ENCODE results near the gene ANXA6. TPM values are rescaled to one million over a fixed set of nuclear protein-coding genes. Genes with fewer than 3 reads are reported as not detected.

Gene ANXA6
- total RNA-seq, 4 donors from 2014 or later: 21.7 to 64.4 (median 49.5) TPM

DNA sequence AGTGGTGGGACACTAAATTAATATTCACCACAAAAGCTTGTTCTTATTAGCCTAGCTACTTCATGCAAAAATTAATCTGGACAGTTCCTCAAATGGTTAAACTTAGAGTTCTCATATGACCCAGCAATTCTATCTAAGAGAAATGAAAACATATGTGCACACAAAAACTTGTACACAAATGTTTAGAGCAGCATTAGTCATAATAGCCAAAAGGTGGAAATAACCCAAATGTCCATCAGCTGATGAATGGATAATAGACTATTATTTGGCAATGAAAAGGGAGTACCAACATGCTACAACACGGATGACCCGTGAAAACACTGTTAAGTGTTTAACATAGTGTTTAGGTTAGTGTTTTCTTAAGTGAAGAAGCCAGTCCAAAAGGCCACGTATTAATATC is 43.9 kb downstream of the ANXA6 start:
- no peak for DNase-seq (ENCODE audit: low spot score in 2 of 2)
- TF ChIP-seq POLR2AphosphoS5 (IDR thresholded peaks at IDR 0.05) (no peak), EP300 (IDR thresholded peaks at IDR 0.05) (no peak), POLR2A (IDR thresholded peaks at IDR 0.05) (no peak), CTCF (IDR thresholded peaks at IDR 0.05) (no peak)
- 57% methylated on average over 3 of the region's 3 CpGs for WGBS
- peaks cover 5% of the 10 kb centered on the region for H3K4me1 ChIP-seq
- H3K27ac ChIP-seq: no peak overlapping the region
- no peaks in the 10 kb centered on the region for H3K9me3 ChIP-seq
- no peak overlapping the region for H3K4me3 ChIP-seq
- H3K36me3 ChIP-seq: peaks cover 42% of the 10 kb centered on the region
- no peaks in the 10 kb centered on the region for H3K27me3 ChIP-seq

DNA sequence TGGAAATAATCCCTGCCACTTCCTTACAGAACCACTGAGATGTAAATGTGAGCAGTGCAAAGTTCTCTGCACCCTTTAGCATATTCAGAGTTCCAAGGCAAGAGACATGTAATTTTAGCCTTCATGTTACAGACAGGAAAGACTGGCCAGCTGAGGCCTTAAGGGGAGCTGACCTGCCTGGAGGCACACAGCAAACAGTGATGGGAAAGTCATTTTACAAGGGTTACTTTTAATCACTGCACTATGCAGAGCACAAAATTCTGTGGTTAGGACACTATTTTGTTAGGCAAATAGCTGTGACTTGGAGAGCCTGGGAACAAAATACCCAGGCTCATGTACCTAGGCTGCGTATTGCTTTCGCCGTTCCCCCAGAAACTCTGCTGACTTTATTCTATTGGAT is 46.6 kb downstream of the ANXA6 start:
- peaks cover 33% of the 10 kb centered on the region for H3K36me3 ChIP-seq
- no peaks in the 10 kb centered on the region for H3K9me3 ChIP-seq
- no peak for DNase-seq (ENCODE audit: low spot score in 2 of 2)
- no peak overlapping the region for H3K27ac ChIP-seq
- H3K27me3 ChIP-seq: no peaks in the 10 kb centered on the region
- 96% methylated on average over 3 of the region's 3 CpGs for WGBS
- H3K4me1 ChIP-seq: peaks cover 12% of the 10 kb centered on the region
- H3K4me3 ChIP-seq: no peak overlapping the region
- TF ChIP-seq CTCF (IDR thresholded peaks at IDR 0.05): no peak
- no peak for TF ChIP-seq POLR2AphosphoS5 (IDR thresholded peaks at IDR 0.05)
- no peak for TF ChIP-seq EP300 (IDR thresholded peaks at IDR 0.05)
- TF ChIP-seq POLR2A (IDR thresholded peaks at IDR 0.05): no peak

DNA sequence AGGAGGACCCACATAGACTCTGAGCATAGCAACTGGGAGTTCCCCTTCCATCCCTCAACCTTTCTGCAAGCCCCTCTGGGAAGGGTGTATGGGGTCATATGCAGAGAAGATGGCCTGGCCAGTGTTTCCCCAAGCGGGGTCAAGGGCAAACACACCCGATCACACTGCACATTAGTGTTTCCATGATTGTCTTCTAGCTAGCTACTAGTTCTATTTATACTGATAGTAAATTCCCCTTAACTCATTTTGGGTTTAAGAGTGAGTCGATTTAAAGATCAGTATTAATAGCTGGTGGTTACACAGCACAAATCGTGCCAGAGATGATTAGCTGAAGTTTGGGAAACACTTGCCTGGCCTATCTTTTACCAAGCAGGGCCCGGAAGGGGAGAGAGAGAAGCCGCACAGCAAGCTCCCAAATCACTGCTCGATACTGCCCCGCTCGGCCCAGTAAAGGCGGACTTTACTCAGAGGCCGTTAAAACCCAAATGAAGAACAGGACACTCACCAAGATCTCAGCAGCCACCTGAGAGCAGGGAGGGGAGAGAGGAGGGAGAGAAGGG is 47.4 kb downstream of the ANXA6 start:
- Histone ChIP-seq H3K4me3 (no peak overlapping the region), H3K9me3 (no peaks in the 10 kb centered on the region), H3K36me3 (peaks cover 33% of the 10 kb centered on the region), H3K27ac (no peak overlapping the region), H3K4me1 (peaks cover 11% of the 10 kb centered on the region), H3K27me3 (no peaks in the 10 kb centered on the region)
- WGBS: 95% methylated on average over 11 of the region's 11 CpGs
- no peak for DNase-seq (ENCODE audit: low spot score in 2 of 2)
- TF ChIP-seq EP300 (IDR thresholded peaks at IDR 0.05) (no peak), POLR2AphosphoS5 (IDR thresholded peaks at IDR 0.05) (no peak), CTCF (IDR thresholded peaks at IDR 0.05) (no peak), POLR2A (IDR thresholded peaks at IDR 0.05) (no peak)

GRCh38 chr5:151108566-151108965 is 49.0 kb downstream of the ANXA6 start:
- H3K27me3 ChIP-seq: no peaks in the 10 kb centered on the region
- TF ChIP-seq EP300 (IDR thresholded peaks at IDR 0.05) (no peak), POLR2A (IDR thresholded peaks at IDR 0.05) (no peak), POLR2AphosphoS5 (IDR thresholded peaks at IDR 0.05) (no peak), CTCF (IDR thresholded peaks at IDR 0.05) (no peak)
- no peak overlapping the region for H3K27ac ChIP-seq
- no peaks in the 10 kb centered on the region for H3K9me3 ChIP-seq
- H3K4me3 ChIP-seq: no peak overlapping the region
- peaks cover 33% of the 10 kb centered on the region for H3K36me3 ChIP-seq
- DNase-seq (ENCODE audit: low spot score in 2 of 2): no peak
- 83% methylated on average over 6 of the region's 8 CpGs for WGBS
- H3K4me1 ChIP-seq: peaks cover 9% of the 10 kb centered on the region

DNA sequence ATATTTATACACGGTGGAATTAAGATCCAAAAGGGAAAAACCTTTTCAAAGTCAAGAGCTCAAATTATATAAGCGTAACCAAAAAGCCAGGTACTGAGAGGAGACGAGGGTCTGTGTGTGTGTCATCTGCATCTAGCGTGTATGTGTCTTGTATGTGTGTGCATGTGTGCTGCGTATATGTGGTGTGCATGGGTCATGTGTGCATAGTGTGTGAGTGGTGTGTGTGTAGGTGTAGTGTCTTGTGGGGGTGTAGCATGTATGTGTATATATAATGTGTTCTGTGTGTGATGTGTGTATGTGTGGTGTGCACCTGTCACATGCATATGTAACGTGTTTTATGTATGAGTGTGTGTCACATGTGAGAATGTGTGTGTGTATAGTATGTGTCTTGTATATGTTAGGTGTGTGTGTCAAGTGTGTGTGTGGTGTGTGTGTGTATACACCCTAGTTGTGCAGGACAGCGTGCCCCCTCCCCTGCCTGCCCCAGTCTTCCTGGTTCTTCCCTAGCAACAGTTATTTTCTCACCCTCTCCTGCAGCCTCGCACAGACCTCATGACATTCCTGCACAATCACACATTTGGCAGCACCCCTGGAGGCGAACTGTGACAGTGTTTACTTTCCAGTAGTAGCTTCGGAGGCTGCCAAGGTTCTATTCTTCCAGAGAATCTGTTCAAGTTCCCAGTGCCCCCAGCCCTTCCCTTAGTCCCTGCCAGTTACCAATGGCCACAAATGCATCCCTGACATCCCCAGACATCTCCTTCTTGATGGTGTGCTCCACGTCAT is 49.6 kb downstream of the ANXA6 start:
- no peak for DNase-seq (ENCODE audit: low spot score in 2 of 2)
- H3K27ac ChIP-seq: no peak overlapping the region
- peaks cover 9% of the 10 kb centered on the region for H3K4me1 ChIP-seq
- H3K36me3 ChIP-seq: peaks cover 30% of the 10 kb centered on the region
- no peaks in the 10 kb centered on the region for H3K9me3 ChIP-seq
- no peak overlapping the region for H3K4me3 ChIP-seq
- 78% methylated on average over 11 of the region's 11 CpGs for WGBS
- no peak for TF ChIP-seq EP300 (IDR thresholded peaks at IDR 0.05)
- TF ChIP-seq POLR2AphosphoS5 (IDR thresholded peaks at IDR 0.05): no peak
- TF ChIP-seq CTCF (IDR thresholded peaks at IDR 0.05): no peak
- no peak for TF ChIP-seq POLR2A (IDR thresholded peaks at IDR 0.05)
- H3K27me3 ChIP-seq: no peaks in the 10 kb centered on the region

Data from suprapubic skin (tissue), 4 donors.